A549 treated with GW870086 at 1 μM for 4 hours (cell line): ENCODE results near the gene IDH3B. TPM values are rescaled to one million over a fixed set of nuclear protein-coding genes. Genes with fewer than 3 reads are reported as not detected.

Source experiments
- total RNA-seq: library from RNA; stranded (reverse); fragments of 200-300 nt; extraction: Qiagen RNA extraction; gene quantifications from 5 replicates; pipeline ENCODE4 v1.2.3, GENCODE V29; 2022; ENCODE audit warnings: low read depth

The IDH3B gene
- total RNA-seq, result 126 to 137 TPM (median 132 TPM) in 5 replicates

GRCh38 chr20:2663887-2664719, at the start of gene IDH3B:
Gene IDH3B, minus strand, starts transcription at chr20:2664216. Its CDS starts 28 bp downstream, at chr20:2664188.

GRCh38 chr20:2692036-2692885, 28.2 kb upstream of the IDH3B start, which contains the start of gene EBF4:
Gene EBF4, plus strand, starts transcription at chr20:2692780. Its CDS starts 866 bp downstream, at chr20:2693646.

GRCh38 chr20:2651772-2652723, 12.0 kb downstream of the IDH3B start, which contains the start of gene NOP56:
Gene NOP56, plus strand, starts transcription at chr20:2652632. Its CDS starts 29 bp downstream, at chr20:2652661.

Other genes with a start within 250 kb of the IDH3B start
- 850 to 1,095 TPM (median 1,020 TPM) in 5 replicates for gene SNRPB, start 193.4 kb downstream of the IDH3B start, total RNA-seq
- gene ZNF343, start 155.3 kb downstream of the IDH3B start, total RNA-seq, result 12.9 to 14.7 TPM (median 14.5 TPM) in 5 replicates
- gene TMC2, start 127.6 kb downstream of the IDH3B start, total RNA-seq, result not detected in 5 replicates
- gene NOP56, start 11.6 kb downstream of the IDH3B start, total RNA-seq, result 574 to 654 TPM (median 595 TPM) in 5 replicates
- gene EBF4, start 28.6 kb upstream of the IDH3B start, total RNA-seq, result 1.4 to 3.4 TPM (median 2.3 TPM) in 5 replicates
- not detected in 5 replicates for gene CPXM1, start 136.4 kb upstream of the IDH3B start, total RNA-seq
- gene C20orf141, start 150.8 kb upstream of the IDH3B start, total RNA-seq, result 0.46 to 0.96 TPM (median 0.50 TPM) in 3 of 5 replicates, not detected in the others
- 0.06 TPM in 1 of 5 replicates, not detected in the others for gene TMEM239, start 152.1 kb upstream of the IDH3B start, total RNA-seq
- gene PCED1A, start 176.4 kb upstream of the IDH3B start, total RNA-seq, result 19.5 to 28.3 TPM (median 26.1 TPM) in 5 replicates
- 24.4 to 34.4 TPM (median 31.4 TPM) in 5 replicates for gene VPS16, start 176.5 kb upstream of the IDH3B start, total RNA-seq
- 33.2 to 38.4 TPM (median 37.4 TPM) in 5 replicates for gene PTPRA, start 209.3 kb upstream of the IDH3B start, total RNA-seq